Adrenal gland (tissue), 5 donors: ENCODE measurements around the gene PBX1.

ENCODE experiments used
- CTCF ChIP-seq, 6 experiments: fragments of 450-650 bp in 4 of 6; fragments of 200-600 bp in 2 of 6; sonication (generic) in 1 of 6; IDR thresholded peaks; 1 replicate in 5 of 6; 2 replicates in 1 of 6; pipeline versions ENCODE4 v1.5.1 to v1.8.0; 2016 to 2021; ENCODE audit warnings: antibody characterized with exemption in 6 of 6, mild to moderate bottlenecking in 2 of 6, moderate library complexity in 1 of 6
- POLR2A ChIP-seq, 2 donors: fragments of 450-650 bp; IDR thresholded peaks; one replicate each; pipeline ENCODE4 v1.6.1; 2017; ENCODE audit warnings: antibody characterized with exemption in 2 of 2, mild to moderate bottlenecking in 2 of 2, moderate library complexity in 1 of 2
- donor health status: DM: no; HTN: no; CAD: no.

- TF ChIP-seq CTCF (IDR thresholded peaks at IDR 0.05) (no peak), POLR2A (IDR thresholded peaks at IDR 0.05) (no peak)
Observed at GRCh38 chr1:164735315-164736052, 176.5 kb downstream of the PBX1 start.
